Body of pancreas (tissue), 4 donors: ENCODE data around the gene PATJ.

Source experiments
- POLR2A ChIP-seq, 3 donors: fragments of 450-650 bp; IDR thresholded peaks; one replicate each; pipeline ENCODE4 v1.6.1; 2016; ENCODE audit warnings: antibody characterized with exemption in 3 of 3, mild to moderate bottlenecking in 2 of 3
- TF ChIP-seq, protein P1 (sequence below), 7 experiments: fragments of 450-650 bp in 4 of 7; fragments of 200-600 bp in 3 of 7; sonication (generic) in 3 of 7; IDR thresholded peaks; one replicate each; pipeline ENCODE4 v1.5.1; 2016 to 2019; ENCODE audit warnings: antibody characterized with exemption in 7 of 7

DNA sequence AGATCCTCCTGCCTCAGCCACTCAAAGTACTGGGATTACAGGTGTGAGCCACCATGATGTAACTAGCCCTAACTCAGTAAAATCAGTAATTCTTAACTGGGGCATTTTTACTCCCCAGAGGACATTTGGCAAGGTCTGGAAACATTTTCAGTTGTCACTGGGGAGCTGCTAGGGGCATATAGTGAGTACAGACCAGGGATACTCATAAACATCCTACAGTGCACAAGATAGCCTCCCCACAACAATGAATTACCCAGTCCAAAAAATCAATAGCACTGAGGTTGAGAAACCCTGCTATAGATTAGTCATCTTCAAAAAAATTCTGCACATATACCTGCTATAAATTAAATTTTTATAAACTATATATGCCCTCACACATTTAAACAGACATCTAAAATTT lies 30.3 kb upstream of the PATJ start:
- TF ChIP-seq, protein P1, sequence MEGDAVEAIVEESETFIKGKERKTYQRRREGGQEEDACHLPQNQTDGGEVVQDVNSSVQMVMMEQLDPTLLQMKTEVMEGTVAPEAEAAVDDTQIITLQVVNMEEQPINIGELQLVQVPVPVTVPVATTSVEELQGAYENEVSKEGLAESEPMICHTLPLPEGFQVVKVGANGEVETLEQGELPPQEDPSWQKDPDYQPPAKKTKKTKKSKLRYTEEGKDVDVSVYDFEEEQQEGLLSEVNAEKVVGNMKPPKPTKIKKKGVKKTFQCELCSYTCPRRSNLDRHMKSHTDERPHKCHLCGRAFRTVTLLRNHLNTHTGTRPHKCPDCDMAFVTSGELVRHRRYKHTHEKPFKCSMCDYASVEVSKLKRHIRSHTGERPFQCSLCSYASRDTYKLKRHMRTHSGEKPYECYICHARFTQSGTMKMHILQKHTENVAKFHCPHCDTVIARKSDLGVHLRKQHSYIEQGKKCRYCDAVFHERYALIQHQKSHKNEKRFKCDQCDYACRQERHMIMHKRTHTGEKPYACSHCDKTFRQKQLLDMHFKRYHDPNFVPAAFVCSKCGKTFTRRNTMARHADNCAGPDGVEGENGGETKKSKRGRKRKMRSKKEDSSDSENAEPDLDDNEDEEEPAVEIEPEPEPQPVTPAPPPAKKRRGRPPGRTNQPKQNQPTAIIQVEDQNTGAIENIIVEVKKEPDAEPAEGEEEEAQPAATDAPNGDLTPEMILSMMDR (IDR thresholded peaks at IDR 0.05), result no peak
- TF ChIP-seq POLR2A (IDR thresholded peaks at IDR 0.05), result no peak
